Measurements from ENCODE around the gene MYBPC3.

MYBPC3 gene

GRCh38 chr11:47352556-47352955 is at the start of gene MYBPC3:
Gene MYBPC3, minus strand, starts transcription at chr11:47352702. Its CDS starts 55 bp downstream, at chr11:47352647.
- in situ Hi-C loops (cut with MboI; ENCODE audit: low sequenced_read_pairs) = no loop called here

DNA sequence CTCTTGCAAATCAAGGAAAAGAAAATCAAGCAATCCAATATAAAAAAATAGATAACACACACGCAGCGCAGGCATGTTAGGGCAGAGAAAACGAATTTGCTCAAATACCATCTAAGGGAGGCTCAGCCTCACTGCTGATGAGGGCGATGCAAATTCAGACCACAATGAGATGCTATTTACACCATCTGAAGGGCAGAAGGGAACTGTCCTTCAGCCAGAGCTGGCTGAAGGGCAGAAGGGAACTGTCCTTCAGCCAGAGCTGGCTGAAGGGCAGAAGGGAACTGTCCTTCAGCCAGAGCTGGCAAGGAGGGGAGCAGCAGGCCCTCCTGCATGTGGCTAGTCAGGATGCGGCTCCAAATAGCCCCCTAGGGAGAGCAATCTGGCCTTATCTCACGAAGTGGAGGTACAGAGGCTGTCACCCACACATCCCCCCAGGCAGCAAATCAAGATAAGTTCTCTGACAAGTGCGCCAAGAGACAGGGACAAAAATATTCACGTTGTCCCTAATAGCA is 48.3 kb upstream of the MYBPC3 start:
- in situ Hi-C loops (cut with MboI; ENCODE audit: low sequenced_read_pairs) = loop anchor here (25.0 kb wide), 1 partner anchor 436 kb away; the partner anchor contains the start of gene NUP160

DNA sequence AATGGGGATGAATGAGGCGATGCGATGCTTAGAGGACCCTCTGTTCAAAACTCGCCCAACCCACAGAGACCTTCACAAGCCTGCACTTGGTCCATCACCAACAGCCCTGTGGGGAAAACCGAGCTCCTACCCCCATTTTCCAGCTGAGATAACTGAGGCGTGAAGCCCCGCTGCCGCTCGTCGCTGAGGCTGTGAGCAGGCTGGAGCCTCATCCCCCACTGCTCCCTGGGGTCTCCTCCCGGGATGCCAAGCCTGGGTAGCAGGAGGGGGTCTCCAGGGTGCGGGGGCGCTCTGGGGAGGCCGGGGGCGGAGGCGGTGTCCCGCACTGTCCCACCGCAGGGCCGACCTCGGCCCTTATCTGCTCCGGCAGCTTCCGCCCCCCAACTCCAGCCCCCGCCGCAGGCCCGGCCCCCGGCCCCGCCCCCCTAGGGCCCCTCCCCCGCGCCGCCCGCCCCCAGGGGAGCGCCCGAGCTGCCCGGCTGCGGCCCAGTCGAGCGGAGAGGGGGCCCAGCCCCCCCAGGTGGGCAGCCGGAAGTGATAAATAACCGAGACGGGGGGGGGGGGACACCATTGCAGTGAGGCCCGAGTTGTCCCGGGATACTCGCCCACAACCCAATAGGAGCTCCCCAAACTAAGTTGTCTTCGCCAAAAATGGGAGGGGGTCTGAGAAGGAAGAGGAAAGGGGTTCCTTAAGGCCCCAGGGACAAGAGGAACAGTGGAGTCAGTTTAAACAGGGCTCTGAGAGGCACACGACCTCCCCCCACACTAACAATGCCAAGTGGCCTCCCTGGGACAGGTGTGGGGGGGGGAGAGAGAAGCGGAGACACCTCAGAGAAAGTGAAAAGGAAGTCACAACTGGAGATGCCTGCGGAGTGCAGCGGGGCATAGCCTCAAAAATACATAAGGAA is 47.6 kb upstream of the MYBPC3 start:
- in situ Hi-C loops (cut with MboI; ENCODE audit: low sequenced_read_pairs) = loop anchor here (25.0 kb wide), 1 partner anchor 437 kb away; the partner anchor contains the start of gene NUP160

- in situ Hi-C loops (cut with MboI; ENCODE audit: low sequenced_read_pairs) = no loop called here
Measured at GRCh38 chr11:47398551-47398950, 46.0 kb upstream of the MYBPC3 start.

DNA sequence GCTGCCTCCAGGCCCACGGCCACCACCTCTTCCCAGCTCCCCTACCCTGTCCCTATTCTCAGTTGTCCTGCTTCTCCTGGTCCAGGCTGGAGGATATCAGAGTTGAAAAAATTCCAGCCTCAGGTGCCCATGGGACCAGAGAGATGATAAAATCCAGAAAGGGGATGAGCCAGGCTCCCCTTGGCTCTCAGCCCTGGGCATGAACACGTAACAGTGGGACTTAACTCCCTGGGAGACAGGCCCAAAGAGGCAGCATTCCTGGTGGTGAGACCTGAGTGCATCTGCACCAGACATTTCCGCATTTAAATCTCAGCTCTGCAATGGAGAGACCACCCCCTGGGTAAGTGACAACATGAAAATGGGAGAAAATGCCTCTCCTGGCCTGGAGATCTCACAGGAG is 45.5 kb upstream of the MYBPC3 start:
- in situ Hi-C loops (cut with MboI; ENCODE audit: low sequenced_read_pairs) = no loop called here

DNA sequence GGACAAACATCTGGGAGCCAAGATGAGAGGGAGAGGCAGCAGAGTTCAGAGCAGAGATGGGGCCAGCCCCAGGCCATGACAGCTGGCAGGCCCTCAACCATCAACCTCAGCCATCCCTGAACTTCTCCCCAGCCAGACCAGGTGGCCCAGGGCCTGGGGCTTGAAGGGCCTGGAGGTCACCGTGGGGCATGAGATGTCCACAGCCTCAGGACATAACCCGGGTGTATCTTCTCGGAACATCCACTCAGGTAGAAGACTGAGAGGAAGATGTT is 43.5 kb upstream of the MYBPC3 start:
- in situ Hi-C loops (cut with MboI; ENCODE audit: low sequenced_read_pairs) = no loop called here

DNA sequence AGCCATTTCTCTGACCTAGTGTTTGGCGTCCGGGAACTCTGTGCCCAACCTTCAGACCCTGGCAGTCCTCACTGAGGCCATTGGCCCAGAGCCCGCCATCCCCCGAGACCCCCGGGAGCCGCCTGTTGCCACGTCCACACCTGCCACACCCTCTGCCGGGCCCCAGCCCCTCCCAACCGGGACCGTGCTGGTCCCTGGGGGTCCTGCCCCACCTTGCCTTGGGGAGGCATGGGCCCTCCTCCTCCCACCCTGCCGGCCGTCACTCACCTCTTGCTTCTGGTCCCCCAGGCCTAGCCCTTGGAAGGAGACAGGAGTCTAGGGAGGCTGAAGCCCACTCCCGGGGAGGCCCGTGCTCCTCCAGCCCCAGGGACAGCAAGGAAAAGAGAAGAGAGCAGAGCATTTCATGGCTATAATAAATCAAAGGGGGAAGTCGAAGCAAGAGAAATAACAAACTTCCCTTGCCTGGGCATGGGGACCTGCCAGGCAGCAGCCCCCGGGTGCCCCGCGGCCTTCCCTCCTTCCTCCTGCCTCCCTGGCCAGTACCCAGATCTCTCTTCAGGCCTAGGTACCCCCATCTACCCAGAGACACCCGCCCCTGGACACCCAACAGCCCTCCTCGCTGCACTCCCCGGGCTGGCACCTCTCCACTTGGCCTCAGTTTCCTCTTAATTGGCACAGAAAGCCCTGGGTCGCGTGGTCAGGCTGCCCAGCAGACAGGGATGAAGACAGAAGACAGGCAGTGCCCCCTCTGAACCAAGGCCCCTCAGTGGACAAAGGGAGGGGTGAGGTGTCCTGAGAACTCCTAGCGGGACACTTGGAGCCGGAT is 42.9 kb upstream of the MYBPC3 start:
- in situ Hi-C loops (cut with MboI; ENCODE audit: low sequenced_read_pairs) = no loop called here

GRCh38 chr11:47394322-47395222 is 42.1 kb upstream of the MYBPC3 start:
- in situ Hi-C loops (cut with MboI; ENCODE audit: low sequenced_read_pairs) = no loop called here

- in situ Hi-C loops (cut with MboI; ENCODE audit: low sequenced_read_pairs) = no loop called here
Measured at GRCh38 chr11:47394050-47394321, 41.5 kb upstream of the MYBPC3 start.

DNA sequence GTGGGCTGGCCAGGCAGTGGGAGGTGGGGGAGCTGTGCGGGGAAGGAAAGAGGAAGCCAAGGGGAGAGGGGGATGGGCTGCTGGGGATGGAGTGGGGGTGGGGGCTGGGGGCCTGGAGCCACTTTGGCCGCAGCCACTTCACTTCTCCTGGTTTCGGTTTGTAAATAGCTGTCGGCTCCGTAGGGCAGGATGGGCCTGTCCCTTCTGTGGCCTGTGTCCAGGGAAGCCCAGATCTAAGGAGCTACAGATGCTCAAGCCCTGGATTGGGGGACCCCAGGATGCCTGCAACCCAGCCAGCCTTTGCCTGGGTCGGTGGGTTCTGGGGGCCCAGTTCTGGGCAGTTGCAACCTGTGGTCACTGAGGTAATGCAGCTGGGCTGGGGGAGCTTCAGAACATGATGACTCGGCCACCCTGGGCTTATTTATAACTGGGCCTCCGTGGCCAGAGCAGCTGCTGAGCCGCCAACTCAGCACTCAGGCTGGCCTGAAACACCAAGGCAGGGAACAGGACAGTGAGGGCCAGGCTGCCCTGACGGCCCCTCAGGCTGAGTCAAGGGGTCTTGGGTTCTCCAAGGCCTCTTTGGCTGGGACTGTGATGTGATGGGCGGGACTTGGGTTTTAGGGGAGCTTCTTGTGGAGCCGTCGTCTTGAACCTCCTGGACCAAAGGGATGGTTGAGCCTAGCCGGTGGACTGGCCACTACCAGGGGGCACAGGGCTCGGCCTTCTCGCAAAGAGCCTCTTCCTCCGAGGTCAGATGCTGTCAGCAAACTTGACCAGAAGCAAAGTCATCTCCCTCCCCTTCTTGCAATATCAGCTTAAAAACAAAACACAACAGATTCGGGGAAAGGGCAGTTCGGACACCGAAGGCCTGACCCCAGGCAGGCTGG is 40.9 kb upstream of the MYBPC3 start:
- in situ Hi-C loops (cut with MboI; ENCODE audit: low sequenced_read_pairs) = no loop called here

DNA sequence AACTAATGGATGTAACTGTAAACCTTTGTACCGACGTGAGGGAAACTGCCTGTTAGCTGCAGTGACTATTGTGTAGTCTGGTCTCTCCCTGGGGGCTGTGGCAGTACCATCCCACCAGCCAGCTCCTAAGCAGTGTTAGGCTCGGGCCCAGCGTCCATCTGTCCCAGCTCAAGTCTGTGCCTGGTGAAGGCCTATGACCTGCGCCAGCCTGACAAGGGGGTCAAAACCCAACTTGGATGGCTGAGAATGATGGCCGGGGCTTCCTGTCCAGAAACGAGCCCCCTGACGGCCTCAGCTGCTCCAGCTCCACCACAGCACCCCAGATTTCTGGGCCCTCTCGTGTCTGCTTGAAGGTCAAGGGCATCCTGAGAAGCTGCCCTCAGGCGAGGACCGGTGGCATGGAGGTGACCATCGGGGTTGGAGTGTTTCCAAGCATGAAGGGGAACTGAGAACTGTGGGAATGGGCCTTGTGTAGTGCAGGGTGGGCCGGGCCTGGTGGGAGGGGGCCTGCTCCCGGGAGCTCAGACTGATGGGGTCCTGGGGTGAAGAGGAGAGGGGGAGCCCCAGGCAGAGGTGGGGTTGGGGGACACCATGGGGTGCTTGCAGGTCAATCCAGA is 40.2 kb upstream of the MYBPC3 start:
- in situ Hi-C loops (cut with MboI; ENCODE audit: low sequenced_read_pairs) = no loop called here

DNA sequence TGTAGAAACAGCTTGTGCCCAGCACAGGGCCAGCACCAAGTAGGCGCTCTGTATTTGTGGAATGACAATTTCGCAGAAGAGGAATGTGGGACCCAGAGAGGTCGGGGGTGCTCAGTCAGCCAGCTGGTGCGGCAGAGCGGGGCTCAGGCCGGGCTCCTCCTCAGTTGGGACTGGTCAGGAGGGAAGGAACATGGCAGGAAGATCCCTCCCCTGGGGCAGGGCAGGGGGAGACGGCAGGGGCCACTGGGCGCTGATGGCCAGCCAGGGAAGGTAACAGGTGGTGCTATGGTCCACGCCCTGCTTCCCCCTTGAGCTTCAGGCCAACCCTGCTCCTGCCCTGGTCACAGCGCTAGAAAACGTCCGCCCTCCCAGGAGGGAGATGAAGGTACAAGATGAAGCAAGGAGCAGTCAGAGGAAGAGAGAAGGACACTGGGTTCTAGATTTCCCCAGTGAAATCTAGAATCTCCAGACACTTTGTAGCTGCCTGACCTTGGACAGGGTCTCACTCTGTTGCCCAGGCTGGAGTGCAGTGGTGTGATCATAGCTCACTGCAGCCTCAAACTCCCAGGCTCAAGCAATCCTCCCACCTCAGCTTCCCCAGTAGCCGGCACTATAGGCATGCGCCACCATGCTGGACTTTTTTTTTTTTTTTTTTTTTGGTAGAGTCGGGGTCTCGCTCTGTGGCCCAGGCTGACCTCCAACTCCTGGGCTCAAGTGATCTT is 39.4 kb upstream of the MYBPC3 start:
- in situ Hi-C loops (cut with MboI; ENCODE audit: low sequenced_read_pairs) = no loop called here

DNA sequence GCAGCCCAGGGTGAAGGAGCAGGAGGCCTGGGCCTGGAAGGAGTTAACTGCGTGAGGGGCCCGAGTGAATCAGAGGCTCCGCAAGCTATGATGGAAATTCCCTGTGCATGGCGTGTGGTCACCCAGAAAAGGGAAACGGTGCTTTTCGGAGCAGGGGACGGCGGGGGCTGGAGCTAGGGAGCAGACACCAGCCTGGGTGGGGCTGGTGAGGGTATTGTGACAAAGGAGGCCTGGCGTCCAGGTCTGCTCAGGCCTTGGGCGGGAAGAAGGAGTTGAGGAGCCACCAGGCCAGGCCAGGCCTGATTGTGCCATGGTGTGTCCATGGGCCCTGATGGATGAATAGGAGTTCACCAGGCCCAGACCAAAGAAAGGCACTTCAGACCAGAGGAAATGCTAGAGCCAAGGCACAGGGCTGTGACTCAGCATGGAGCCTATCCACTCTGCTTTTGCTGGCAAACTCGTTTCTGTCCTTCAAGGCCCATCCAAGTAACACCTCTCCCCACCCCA is 38.6 kb upstream of the MYBPC3 start:
- in situ Hi-C loops (cut with MboI; ENCODE audit: low sequenced_read_pairs) = no loop called here

DNA sequence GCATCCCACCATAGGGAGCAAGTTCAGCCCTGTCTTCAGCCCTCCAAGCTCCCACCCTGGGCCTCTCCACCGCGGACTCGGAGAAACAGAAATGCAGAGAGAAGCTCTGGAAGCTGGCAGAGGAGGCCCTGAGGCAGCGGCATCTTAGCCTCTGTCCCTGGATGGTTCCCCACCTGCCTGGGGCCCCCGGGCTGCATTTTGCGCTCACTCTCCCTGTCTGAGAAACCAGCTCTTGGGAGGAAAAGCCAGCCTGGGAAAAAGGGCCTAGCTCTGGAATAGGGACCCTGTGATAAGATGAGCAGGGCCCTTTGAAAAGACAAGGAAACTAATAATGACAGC is 37.9 kb upstream of the MYBPC3 start:
- in situ Hi-C loops (cut with MboI; ENCODE audit: low sequenced_read_pairs) = no loop called here

DNA sequence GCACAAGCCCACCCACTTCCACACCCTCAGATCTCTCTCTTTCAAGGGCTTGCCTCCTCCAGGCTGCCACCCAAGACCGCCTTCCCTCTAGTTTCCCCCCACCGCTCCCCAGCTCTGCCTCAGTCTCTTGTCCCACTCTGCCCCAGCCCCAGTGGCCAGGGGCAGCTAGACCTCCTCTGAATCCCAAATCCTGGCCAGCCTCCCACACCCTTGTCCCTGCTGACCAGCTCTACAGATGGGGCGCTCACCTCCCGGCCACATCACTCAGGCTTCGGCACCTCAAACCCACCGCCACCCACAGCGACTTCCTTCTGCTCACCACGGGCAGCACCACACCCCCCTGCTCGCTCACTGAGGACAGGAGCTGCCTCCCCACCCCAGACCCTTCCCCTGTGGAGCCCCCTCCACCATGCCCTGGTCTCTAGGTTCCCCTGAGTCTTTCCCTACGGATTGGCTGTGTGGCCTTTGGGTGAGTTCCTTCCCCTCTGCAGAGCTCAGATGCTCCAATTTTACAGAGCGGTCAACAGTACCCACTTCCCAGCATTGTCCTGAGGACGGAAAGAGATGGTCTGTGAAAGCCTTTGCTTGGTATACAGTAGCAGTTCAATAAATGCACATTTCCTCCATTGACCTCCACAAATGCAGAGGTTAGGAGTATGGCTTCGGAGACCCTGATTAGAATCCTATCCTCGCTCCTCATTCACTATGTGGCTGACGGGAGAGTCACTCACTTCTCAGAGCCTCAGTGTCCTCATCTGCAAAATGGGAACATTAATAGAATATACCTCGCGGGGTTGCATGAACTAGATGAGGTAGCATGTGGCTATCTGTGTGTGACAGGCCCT is 37.3 kb upstream of the MYBPC3 start:
- in situ Hi-C loops (cut with MboI; ENCODE audit: low sequenced_read_pairs) = no loop called here

DNA sequence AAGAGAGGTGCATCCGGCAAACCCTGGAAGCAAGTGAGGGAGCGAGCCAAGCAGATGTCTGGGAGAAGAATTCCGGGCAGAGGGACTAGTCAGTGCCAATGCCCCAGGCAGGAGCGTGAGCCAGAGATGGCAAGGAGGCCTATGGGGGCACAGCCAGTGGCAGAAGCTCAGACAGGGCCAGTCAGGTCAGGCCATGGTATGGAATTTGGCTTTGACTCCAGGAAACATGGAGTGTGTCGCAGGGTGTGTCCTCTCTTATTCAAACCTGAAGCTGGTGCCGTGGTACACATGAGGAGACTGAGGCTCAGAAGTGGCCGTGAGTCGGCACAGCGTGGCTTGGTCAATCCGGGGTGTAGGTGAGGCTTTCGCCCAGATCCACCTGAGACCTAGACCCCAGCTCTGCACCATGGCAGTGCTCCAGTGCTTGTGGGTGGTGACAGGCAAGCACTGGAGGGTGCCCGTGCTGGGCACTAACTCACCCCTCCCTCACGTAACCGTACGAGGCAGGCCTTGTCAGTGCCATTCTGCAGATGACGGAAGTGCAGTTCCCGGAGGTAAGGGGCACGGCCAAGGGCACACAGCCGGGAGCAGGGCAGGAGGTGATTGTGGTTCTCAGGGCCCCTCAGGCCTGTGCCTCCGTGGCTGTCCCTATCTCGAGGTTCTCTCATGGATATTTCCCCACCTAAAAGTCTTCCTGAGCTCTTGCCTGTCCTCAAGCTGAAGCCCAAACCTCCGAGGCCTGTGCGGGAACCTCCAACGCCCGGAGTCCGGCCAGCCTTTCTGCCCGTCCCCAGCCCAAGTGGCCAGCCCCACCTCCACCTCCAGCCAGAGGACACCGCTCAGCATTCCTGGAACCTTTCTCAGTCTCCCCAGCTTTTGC is 36.4 kb upstream of the MYBPC3 start:
- in situ Hi-C loops (cut with MboI; ENCODE audit: low sequenced_read_pairs) = no loop called here
